Osteocyte (in vitro differentiated cells): ENCODE data around the gene PPP1R13L. TPM values are rescaled to one million over a fixed set of nuclear protein-coding genes. Genes with fewer than 3 reads are reported as not detected.
A peak's percentile ranks its signal among the peaks of the same experiment; 100 is the strongest.

Source experiments
- DNase-seq: peaks from one replicate; pipeline ENCODE4 v3.0.0; 2021; ENCODE audit warnings: mixed read lengths; ENCODE audit not compliant: unreplicated experiment; ENCODE audit errors: extremely low spot score
- H3K27ac Mint-ChIP-seq: one replicate; pipeline ENCODE4 v1.8.0; 2021; ENCODE audit warnings: mild to moderate bottlenecking, mixed read lengths; ENCODE audit not compliant: unreplicated experiment
- H3K27me3 Mint-ChIP-seq: one replicate; pipeline ENCODE4 v1.8.0; 2021; ENCODE audit warnings: mixed read lengths; ENCODE audit not compliant: unreplicated experiment
- H3K36me3 Mint-ChIP-seq: one replicate; pipeline ENCODE4 v1.8.0; 2021; ENCODE audit warnings: mixed read lengths; ENCODE audit not compliant: unreplicated experiment
- H3K4me1 Mint-ChIP-seq: one replicate; pipeline ENCODE4 v1.8.0; 2021; ENCODE audit warnings: mixed read lengths; ENCODE audit not compliant: unreplicated experiment
- H3K4me3 Mint-ChIP-seq: one replicate; pipeline ENCODE4 v1.8.0; 2021; ENCODE audit warnings: mild to moderate bottlenecking, moderate library complexity, mixed read lengths; ENCODE audit not compliant: unreplicated experiment
- H3K9me3 Mint-ChIP-seq: one replicate; pipeline ENCODE4 v1.8.0; 2021; ENCODE audit warnings: mixed read lengths; ENCODE audit not compliant: unreplicated experiment
- total RNA-seq: library from RNA; stranded (reverse); gene quantifications from 2 replicates; pipeline ENCODE4 v1.2.1, GENCODE V29; 2021
- TF ChIP-seq, protein P1 (sequence below): fragments of 200-600 bp; sonication (generic); IDR thresholded peaks from 2 replicates; pipeline ENCODE4 v1.5.0; 2021; ENCODE audit warnings: antibody characterized with exemption, mild to moderate bottlenecking, moderate library complexity

Gene PPP1R13L
- total RNA-seq, 1 donor from 2014 or later, result 53.5 TPM

DNA sequence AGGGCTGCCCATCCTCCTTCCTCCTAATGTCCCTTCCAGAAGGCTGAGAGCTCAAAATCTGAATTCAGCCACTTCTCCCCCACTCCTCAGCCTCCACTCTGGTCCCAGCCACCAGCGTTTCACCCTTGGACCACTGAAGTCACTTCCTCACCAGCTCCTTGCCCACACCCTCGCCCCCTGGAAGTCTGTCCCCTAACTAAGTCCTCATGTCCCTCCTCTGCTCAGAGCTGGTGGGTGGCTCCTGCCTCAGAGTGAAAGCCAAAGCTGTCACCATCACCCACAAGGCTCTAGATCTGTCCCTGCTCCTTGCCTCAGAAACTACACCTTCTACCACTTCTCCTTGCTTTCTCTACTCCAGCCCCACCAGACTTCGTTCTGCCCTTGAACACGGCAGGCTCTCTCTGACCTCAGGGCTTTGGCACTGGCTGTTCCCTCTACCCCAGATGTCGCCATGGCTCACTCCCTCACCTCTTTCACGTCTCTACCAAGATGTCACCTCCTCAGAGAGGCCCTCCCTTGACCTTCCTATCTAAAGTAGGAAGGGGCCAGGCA lies 17.2 kb upstream of the PPP1R13L start:
- Mint-ChIP-seq H3K4me1 (peaks cover 34% of the 10 kb centered on the region), H3K4me3 (peak overlapping the region; percentile 42), H3K27me3 (no peaks in the 10 kb centered on the region), H3K36me3 (peaks cover 7% of the 10 kb centered on the region), H3K9me3 (no peaks in the 10 kb centered on the region), H3K27ac (peak overlapping the region; percentile 20)
- TF ChIP-seq, protein P1, sequence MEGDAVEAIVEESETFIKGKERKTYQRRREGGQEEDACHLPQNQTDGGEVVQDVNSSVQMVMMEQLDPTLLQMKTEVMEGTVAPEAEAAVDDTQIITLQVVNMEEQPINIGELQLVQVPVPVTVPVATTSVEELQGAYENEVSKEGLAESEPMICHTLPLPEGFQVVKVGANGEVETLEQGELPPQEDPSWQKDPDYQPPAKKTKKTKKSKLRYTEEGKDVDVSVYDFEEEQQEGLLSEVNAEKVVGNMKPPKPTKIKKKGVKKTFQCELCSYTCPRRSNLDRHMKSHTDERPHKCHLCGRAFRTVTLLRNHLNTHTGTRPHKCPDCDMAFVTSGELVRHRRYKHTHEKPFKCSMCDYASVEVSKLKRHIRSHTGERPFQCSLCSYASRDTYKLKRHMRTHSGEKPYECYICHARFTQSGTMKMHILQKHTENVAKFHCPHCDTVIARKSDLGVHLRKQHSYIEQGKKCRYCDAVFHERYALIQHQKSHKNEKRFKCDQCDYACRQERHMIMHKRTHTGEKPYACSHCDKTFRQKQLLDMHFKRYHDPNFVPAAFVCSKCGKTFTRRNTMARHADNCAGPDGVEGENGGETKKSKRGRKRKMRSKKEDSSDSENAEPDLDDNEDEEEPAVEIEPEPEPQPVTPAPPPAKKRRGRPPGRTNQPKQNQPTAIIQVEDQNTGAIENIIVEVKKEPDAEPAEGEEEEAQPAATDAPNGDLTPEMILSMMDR, result no peak
- DNase-seq, result no peak

DNA sequence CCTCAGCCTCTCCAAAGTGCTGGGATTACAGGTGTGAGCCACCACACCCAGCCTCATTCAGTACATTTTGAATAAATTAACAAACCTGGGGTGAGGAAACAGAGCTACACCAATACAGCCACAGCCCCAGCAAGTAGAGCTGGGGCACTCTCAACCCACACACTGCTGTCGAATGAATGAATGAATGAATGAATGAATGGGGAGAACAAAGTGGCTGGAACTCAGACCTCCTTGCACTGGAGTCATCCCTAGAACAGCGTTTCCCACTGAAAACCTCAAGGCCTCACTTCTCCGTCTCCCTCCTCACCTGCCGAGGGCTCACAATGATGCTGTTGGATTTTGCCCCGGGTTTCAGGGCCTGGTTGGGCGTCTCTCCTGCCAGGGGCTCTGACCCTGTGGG lies 16.0 kb upstream of the PPP1R13L start:
- no peak overlapping the region for H3K27ac Mint-ChIP-seq
- peaks cover 13% of the 10 kb centered on the region for H3K36me3 Mint-ChIP-seq
- H3K27me3 Mint-ChIP-seq, result no peaks in the 10 kb centered on the region
- no peaks in the 10 kb centered on the region for H3K9me3 Mint-ChIP-seq
- TF ChIP-seq, protein P1, result no peak
- H3K4me1 Mint-ChIP-seq, result peaks cover 32% of the 10 kb centered on the region
- no peak for DNase-seq
- H3K4me3 Mint-ChIP-seq, result no peak overlapping the region

DNA sequence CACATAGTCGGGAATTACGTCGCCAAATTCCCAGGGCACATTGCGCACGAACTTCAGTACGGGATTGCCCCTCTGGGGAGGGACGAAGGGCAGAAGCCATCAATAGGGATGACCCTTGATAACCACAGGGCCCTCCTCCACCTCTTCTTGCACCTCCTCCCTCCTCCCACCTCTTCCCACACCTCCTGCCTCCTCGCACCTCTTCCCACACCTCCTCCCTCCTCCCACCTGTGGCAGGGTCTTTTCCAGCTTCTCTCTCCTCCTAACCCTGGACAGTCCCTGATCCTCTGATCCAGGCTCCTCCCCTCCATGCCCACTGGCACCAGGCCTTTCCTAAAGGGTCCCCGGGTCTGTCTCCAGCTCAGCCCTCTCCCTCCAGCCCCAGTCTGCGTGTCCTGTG lies 15.5 kb upstream of the PPP1R13L start:
- Mint-ChIP-seq H3K27ac (no peak overlapping the region), H3K4me3 (no peak overlapping the region), H3K27me3 (no peaks in the 10 kb centered on the region), H3K4me1 (peaks cover 27% of the 10 kb centered on the region), H3K36me3 (peaks cover 16% of the 10 kb centered on the region), H3K9me3 (no peaks in the 10 kb centered on the region)
- TF ChIP-seq, protein P1, result no peak
- no peak for DNase-seq

DNA sequence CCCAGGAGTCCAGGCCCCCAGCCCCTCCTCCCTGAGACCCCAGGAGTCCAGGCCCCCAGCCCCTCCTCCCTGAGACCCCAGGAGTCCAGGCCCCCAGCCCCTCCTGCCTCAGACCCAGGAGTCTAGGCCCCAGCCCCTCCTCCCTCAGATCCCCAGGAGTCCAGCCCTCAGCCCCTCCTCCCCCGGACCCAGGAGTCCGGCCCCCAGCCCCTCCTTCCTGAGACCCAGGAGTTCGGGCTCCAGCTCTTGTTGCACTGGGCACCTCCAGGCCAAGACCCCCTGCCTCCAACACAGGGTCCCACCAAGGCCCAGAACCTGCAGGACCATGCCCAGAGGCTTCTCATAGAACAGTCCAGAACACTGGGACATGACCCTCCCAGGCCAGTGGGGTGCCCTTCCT lies 15.0 kb upstream of the PPP1R13L start:
- TF ChIP-seq, protein P1, result no peak
- Mint-ChIP-seq H3K9me3 (no peaks in the 10 kb centered on the region), H3K27me3 (no peaks in the 10 kb centered on the region), H3K4me1 (peaks cover 26% of the 10 kb centered on the region), H3K36me3 (peaks cover 16% of the 10 kb centered on the region), H3K4me3 (no peak overlapping the region), H3K27ac (no peak overlapping the region)
- DNase-seq, result no peak

DNA sequence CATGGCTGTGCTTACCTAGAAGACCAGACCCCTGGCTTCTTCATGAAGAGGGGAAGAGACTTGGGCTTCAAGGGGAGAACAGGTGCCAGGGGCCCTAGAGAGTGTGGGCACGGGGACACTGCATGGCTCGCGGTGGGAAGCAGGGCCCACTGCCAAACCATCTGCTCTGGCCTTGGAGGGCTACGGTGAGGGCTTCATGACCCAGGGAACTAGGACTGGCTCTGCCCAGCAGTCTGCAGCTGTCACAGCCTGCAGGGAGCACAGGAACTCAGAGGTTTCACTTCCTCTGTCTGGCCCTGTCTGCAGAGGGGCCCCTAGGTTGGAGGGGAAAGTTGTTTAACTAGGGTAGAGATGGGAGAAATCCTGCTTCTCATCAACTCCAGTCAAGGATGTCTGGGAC lies 14.5 kb upstream of the PPP1R13L start:
- no peak for DNase-seq
- H3K4me3 Mint-ChIP-seq, result no peak overlapping the region
- no peaks in the 10 kb centered on the region for H3K9me3 Mint-ChIP-seq
- peaks cover 21% of the 10 kb centered on the region for H3K4me1 Mint-ChIP-seq
- H3K27me3 Mint-ChIP-seq, result no peaks in the 10 kb centered on the region
- TF ChIP-seq, protein P1, result no peak
- H3K36me3 Mint-ChIP-seq, result peaks cover 20% of the 10 kb centered on the region
- no peak overlapping the region for H3K27ac Mint-ChIP-seq
